Stimulated activated CD8-positive, alpha-beta memory T cell treated with anti-CD3 and anti-CD28 coated beads, Interleukin-2, amount 100 ng/mL, for 1 hour (primary cell): ENCODE data around the gene RHBDD2.
"Not testable (repeated sequence)": the region's sequence is repeated elsewhere in the genome, so short reads cannot be mapped to it uniquely, and the experiment has no call there.

Source experiments
- DNase-seq, 2 donors: peaks; one replicate each; pipeline ENCODE4 v3.0.0-alpha.2; 2020; ENCODE audit warnings: low read depth in 2 of 2

Gene RHBDD2

GRCh38 chr7:75878769-75879611 lies at the start of gene RHBDD2:
Gene RHBDD2 (plus strand): TSS chr7:75879034. CDS start chr7:75879083, 49 bp downstream.
- peak; percentile 93 to 96 for DNase-seq

GRCh38 chr7:75829656-75830055 lies 49.2 kb upstream of the RHBDD2 start:
- not testable (repeated sequence) for DNase-seq

GRCh38 chr7:75830978-75831377 lies 47.9 kb upstream of the RHBDD2 start:
- no peak for DNase-seq

- DNase-seq = not testable (repeated sequence)
These were observed 45.2 kb upstream of the RHBDD2 start for GRCh38 chr7:75833662-75834061.

- DNase-seq = no peak
These were observed 43.0 kb upstream of the RHBDD2 start for GRCh38 chr7:75835688-75836285.

GRCh38 chr7:75836798-75837197 lies 42.0 kb upstream of the RHBDD2 start:
- no peak for DNase-seq

GRCh38 chr7:75838281-75838930 lies 40.4 kb upstream of the RHBDD2 start:
- DNase-seq = not testable (repeated sequence)

- no peak for DNase-seq
These were observed 38.8 kb upstream of the RHBDD2 start for GRCh38 chr7:75840029-75840428.

- no peak for DNase-seq
These were observed 35.9 kb upstream of the RHBDD2 start for GRCh38 chr7:75842836-75843446.

- no peak for DNase-seq
These were observed 35.2 kb upstream of the RHBDD2 start for GRCh38 chr7:75843613-75844116.

GRCh38 chr7:75844158-75844557 lies 34.7 kb upstream of the RHBDD2 start:
- no peak for DNase-seq

GRCh38 chr7:75845132-75845531 lies 33.7 kb upstream of the RHBDD2 start:
- not testable (repeated sequence) for DNase-seq

- DNase-seq = no peak
These were observed 31.1 kb upstream of the RHBDD2 start for GRCh38 chr7:75847707-75848106.

GRCh38 chr7:75849573-75849972 lies 29.3 kb upstream of the RHBDD2 start:
- DNase-seq = no peak

- no peak for DNase-seq
These were observed 28.6 kb upstream of the RHBDD2 start for GRCh38 chr7:75850235-75850634.

GRCh38 chr7:75854233-75854632 lies 24.6 kb upstream of the RHBDD2 start:
- DNase-seq = no peak

- DNase-seq = not testable (repeated sequence)
These were observed 24.0 kb upstream of the RHBDD2 start for GRCh38 chr7:75854813-75855345.

GRCh38 chr7:75856536-75856935 lies 22.3 kb upstream of the RHBDD2 start:
- no peak for DNase-seq

- no peak for DNase-seq
These were observed 20.4 kb upstream of the RHBDD2 start for GRCh38 chr7:75858410-75858809.

GRCh38 chr7:75861636-75862035 lies 17.2 kb upstream of the RHBDD2 start:
- DNase-seq = no peak

- DNase-seq = not testable (repeated sequence)
These were observed 14.6 kb upstream of the RHBDD2 start for GRCh38 chr7:75864251-75864650.

- no peak for DNase-seq
These were observed 12.7 kb upstream of the RHBDD2 start for GRCh38 chr7:75866114-75866488.
